Nephron progenitor cell (in vitro differentiated cells): ENCODE results near the gene RAPGEF2.
A peak's percentile ranks its signal among the peaks of the same experiment; 100 is the strongest.

Source experiments
- DNase-seq: peaks from one replicate; pipeline ENCODE4 v3.0.0; 2021
- H3K27ac Mint-ChIP-seq: 2 replicates; pipeline ENCODE4 v1.8.0; 2021; ENCODE audit warnings: mild to moderate bottlenecking, moderate library complexity, mixed read lengths
- H3K27me3 Mint-ChIP-seq: 2 replicates; pipeline ENCODE4 v1.8.0; 2021; ENCODE audit warnings: mild to moderate bottlenecking, low read depth, mixed read lengths; ENCODE audit not compliant: poor library complexity
- H3K36me3 Mint-ChIP-seq: 2 replicates; pipeline ENCODE4 v1.8.0; 2021; ENCODE audit warnings: low read depth, mixed read lengths
- H3K4me1 Mint-ChIP-seq: 2 replicates; pipeline ENCODE4 v1.8.0; 2021; ENCODE audit warnings: mixed read lengths
- H3K4me3 Mint-ChIP-seq: 2 replicates; pipeline ENCODE4 v1.8.0; 2021; ENCODE audit warnings: mild to moderate bottlenecking, moderate library complexity, mixed read lengths
- H3K9me3 Mint-ChIP-seq: 2 replicates; pipeline ENCODE4 v1.8.0; 2021; ENCODE audit warnings: mild to moderate bottlenecking, moderate library complexity, mixed read lengths
- TF ChIP-seq, protein P1 (sequence below): fragments of 200-600 bp; sonication (generic); IDR thresholded peaks from 2 replicates; pipeline ENCODE4 v1.5.0; 2021; ENCODE audit warnings: antibody characterized with exemption

Gene RAPGEF2

DNA sequence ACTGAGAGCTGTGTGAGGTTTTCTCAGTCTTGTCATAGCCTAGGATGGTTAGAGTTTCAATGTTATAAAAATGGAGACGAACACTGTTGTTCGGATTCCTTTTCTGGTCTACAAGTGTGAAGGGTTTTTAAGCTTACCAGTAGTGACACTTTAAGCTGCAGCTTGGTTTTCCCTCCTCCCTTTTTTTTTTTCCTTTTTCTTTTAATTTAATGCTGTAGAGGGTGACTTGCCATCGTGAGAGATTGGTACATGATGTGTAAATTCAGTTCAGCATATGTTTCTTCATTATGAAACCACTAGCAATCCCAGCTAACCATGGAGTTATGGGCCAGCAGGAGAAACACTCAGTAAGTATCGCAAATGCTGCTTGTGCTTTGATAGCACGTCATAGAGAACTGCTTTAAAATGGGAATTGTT lies 165.0 kb downstream of the RAPGEF2 start:
- no peak overlapping the region for H3K27ac Mint-ChIP-seq
- H3K4me3 Mint-ChIP-seq, result no peak overlapping the region
- no peak for DNase-seq
- peaks cover 19% of the 10 kb centered on the region for H3K4me1 Mint-ChIP-seq
- H3K27me3 Mint-ChIP-seq, result no peaks in the 10 kb centered on the region
- TF ChIP-seq, protein P1, sequence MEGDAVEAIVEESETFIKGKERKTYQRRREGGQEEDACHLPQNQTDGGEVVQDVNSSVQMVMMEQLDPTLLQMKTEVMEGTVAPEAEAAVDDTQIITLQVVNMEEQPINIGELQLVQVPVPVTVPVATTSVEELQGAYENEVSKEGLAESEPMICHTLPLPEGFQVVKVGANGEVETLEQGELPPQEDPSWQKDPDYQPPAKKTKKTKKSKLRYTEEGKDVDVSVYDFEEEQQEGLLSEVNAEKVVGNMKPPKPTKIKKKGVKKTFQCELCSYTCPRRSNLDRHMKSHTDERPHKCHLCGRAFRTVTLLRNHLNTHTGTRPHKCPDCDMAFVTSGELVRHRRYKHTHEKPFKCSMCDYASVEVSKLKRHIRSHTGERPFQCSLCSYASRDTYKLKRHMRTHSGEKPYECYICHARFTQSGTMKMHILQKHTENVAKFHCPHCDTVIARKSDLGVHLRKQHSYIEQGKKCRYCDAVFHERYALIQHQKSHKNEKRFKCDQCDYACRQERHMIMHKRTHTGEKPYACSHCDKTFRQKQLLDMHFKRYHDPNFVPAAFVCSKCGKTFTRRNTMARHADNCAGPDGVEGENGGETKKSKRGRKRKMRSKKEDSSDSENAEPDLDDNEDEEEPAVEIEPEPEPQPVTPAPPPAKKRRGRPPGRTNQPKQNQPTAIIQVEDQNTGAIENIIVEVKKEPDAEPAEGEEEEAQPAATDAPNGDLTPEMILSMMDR, result no peak
- H3K36me3 Mint-ChIP-seq, result peaks cover 5% of the 10 kb centered on the region
- no peaks in the 10 kb centered on the region for H3K9me3 Mint-ChIP-seq

DNA sequence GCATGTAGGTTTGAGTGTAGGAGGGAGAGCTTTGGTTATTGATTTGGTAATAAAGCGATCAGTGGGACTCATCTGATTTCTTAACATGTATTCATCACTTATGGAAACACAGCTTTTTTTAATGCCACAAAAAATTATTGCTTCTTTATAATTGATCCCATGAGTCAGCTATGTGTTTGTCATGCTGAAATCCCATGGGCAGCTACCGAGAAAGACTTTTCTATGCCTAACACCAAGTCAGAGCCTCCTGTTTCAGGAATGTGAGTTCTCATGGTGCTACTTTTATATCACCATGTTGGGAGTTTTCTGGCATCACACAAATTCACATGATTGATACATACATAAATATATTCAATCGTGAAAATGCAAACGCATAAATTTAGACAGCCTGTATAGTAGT lies 165.7 kb downstream of the RAPGEF2 start:
- TF ChIP-seq, protein P1, result no peak
- H3K9me3 Mint-ChIP-seq, result no peaks in the 10 kb centered on the region
- H3K36me3 Mint-ChIP-seq, result peaks cover 5% of the 10 kb centered on the region
- DNase-seq, result no peak
- no peaks in the 10 kb centered on the region for H3K27me3 Mint-ChIP-seq
- H3K27ac Mint-ChIP-seq, result no peak overlapping the region
- H3K4me1 Mint-ChIP-seq, result peaks cover 24% of the 10 kb centered on the region
- no peak overlapping the region for H3K4me3 Mint-ChIP-seq

DNA sequence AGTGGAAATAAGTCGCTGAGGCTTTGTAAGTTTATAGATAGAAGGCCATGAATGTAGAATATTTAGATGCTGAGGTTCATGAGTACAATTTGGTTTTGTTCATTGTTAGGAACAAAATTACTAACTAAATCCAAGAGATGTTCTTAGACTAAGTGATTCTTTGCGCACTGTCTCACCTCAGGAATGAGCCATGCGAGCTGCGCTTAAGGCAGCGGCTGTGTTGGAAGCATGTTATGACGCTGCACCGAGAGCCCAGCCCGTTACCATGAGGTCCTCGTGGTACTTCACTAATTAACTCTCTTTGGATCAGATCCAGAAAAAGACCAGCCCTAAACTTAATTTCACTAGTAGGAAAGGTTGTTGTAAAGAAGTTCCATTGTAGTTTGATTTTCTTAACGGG lies 166.2 kb downstream of the RAPGEF2 start:
- no peak for DNase-seq
- peaks cover 24% of the 10 kb centered on the region for H3K4me1 Mint-ChIP-seq
- H3K27ac Mint-ChIP-seq, result no peak overlapping the region
- peaks cover 5% of the 10 kb centered on the region for H3K36me3 Mint-ChIP-seq
- H3K4me3 Mint-ChIP-seq, result no peak overlapping the region
- H3K27me3 Mint-ChIP-seq, result no peaks in the 10 kb centered on the region
- H3K9me3 Mint-ChIP-seq, result no peaks in the 10 kb centered on the region
- TF ChIP-seq, protein P1, result no peak

DNA sequence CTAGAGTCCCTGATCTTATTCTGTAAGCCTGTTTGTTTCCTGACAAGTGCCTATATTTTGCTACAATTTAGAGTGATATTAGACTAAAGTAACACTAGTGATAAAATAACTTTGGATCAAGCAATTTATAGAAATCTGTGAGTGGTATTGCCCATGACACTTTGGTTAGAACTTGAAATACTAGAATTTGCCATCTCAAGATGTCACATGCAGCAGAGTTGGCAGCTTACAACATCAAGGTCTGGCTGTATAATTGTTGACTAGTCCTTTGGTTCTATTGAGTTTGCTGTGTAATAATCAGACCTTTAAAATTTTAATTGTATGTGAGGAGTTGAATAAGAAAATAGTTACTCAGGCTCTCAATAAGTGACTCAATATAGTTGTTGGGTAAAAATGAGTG lies 167.1 kb downstream of the RAPGEF2 start:
- H3K4me1 Mint-ChIP-seq, result peaks cover 24% of the 10 kb centered on the region
- H3K27me3 Mint-ChIP-seq, result no peaks in the 10 kb centered on the region
- no peak overlapping the region for H3K27ac Mint-ChIP-seq
- TF ChIP-seq, protein P1, result no peak
- no peak overlapping the region for H3K4me3 Mint-ChIP-seq
- DNase-seq, result no peak
- no peaks in the 10 kb centered on the region for H3K9me3 Mint-ChIP-seq
- peaks cover 5% of the 10 kb centered on the region for H3K36me3 Mint-ChIP-seq

DNA sequence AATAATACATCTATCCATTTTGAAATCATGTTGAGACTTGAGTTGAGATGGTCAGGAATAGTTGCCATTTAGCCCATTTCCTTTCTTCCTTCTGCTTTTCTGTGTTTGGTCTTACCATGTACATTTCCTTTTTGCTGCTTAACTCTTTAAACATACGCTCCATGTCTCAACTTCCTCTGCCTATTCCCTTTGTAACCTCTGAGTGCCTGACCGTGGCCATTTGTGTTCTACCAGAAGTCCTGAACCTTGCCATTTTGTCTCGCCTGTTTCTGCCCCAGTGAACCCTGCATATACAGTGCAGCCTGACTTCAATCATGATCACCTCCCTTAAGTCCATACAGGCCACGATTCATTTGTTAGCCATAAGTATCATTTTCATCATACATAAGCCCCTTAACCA lies 169.0 kb downstream of the RAPGEF2 start:
- DNase-seq, result no peak
- H3K4me1 Mint-ChIP-seq, result peaks cover 17% of the 10 kb centered on the region
- H3K4me3 Mint-ChIP-seq, result no peak overlapping the region
- no peaks in the 10 kb centered on the region for H3K9me3 Mint-ChIP-seq
- no peaks in the 10 kb centered on the region for H3K27me3 Mint-ChIP-seq
- TF ChIP-seq, protein P1, result no peak
- H3K36me3 Mint-ChIP-seq, result no peaks in the 10 kb centered on the region
- no peak overlapping the region for H3K27ac Mint-ChIP-seq

DNA sequence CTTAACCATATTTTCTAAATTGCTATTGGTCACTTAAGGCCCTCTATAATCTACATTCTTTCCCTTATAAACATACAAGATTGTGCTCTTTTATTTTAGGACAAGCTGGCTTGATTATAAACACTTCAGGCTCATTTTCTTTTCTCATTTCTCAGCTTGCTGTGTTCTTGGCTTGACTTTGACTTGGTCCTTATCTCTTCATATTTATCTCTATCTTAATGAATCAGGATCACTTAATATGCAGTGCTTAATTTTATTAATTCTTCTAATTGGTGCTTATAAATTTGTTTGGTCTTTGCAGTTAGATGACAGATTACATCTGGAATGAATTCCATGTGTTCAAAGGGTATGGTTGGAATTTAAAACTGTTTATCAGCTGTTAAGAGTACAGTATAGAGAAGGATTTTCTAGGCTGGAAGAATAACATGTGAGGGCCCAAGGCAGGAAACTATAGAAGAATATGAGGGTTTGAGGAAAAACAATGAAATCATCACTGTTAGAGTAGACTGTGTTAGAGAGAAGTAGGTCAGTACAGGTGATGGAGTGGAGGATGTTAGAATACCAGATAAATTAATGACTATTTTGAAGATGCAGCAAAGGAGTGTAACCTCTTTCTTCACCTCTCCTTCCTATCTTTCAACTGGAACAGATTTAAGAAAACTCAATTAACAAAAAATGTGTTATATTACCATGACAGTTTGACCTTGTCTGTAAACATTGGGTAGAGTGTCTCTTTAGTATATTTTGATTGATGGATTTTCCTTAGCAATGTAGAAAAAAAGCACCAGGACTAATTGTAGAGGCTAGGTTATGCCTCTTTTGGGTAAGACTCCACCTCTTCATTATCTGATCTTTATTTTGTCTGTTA lies 169.6 kb downstream of the RAPGEF2 start:
- Mint-ChIP-seq H3K27me3 (no peaks in the 10 kb centered on the region), H3K4me1 (peaks cover 17% of the 10 kb centered on the region), H3K27ac (peak overlapping the region; percentile 25), H3K4me3 (no peak overlapping the region), H3K9me3 (peaks cover 1% of the 10 kb centered on the region), H3K36me3 (peaks cover 3% of the 10 kb centered on the region)
- DNase-seq, result no peak
- TF ChIP-seq, protein P1, result no peak
